Right cardiac atrium (tissue), 5 donors: ENCODE data around the gene ACYP1. TPM values are rescaled to one million over a fixed set of nuclear protein-coding genes. Genes with fewer than 3 reads are reported as not detected.
A peak's percentile ranks its signal among the peaks of the same experiment; 100 is the strongest.
"Not testable (repeated sequence)": the region's sequence is repeated elsewhere in the genome, so short reads cannot be mapped to it uniquely, and the experiment has no call there.

Experiments used
- ATAC-seq, 2 donors: fragments of 200-7000 bp; cut with Tn5 transposase; one replicate each; pipeline versions ENCODE4 v1.8.0 to v1.9.1; 2020; ENCODE audit warnings: moderate library complexity in 2 of 2, mild to moderate bottlenecking in 1 of 2
- DNase-seq, 3 donors: peaks; one replicate each; pipeline ENCODE4 v3.0.0-alpha.2; 2020
- H3K27ac ChIP-seq: one replicate; pipeline ENCODE4 v1.5.1; 2013; ENCODE audit warnings: mild to moderate bottlenecking, low read length, control low read depth, moderate library complexity
- H3K27me3 ChIP-seq: one replicate; pipeline ENCODE4 v1.6.1; 2013; ENCODE audit not compliant: control insufficient read depth, insufficient read depth
- H3K4me1 ChIP-seq: one replicate; pipeline ENCODE4 v1.6.1; 2013; ENCODE audit warnings: low read length; ENCODE audit not compliant: control insufficient read depth, insufficient read depth
- H3K4me3 ChIP-seq: one replicate; pipeline ENCODE4 v1.5.1; 2013; ENCODE audit warnings: low read length, control low read depth
- H3K9me3 ChIP-seq: one replicate; pipeline ENCODE4 v1.6.1; 2013; ENCODE audit warnings: low read length; ENCODE audit not compliant: control insufficient read depth
- WGBS: extraction: QIAGEN DNeasy Blood & Tissue Kit; methylation state at CpG from one replicate; pipeline ENCODE4 v1.1.7; 2013; 5-methylcytosine and 5-hydroxymethylcytosine counted together
- intact Hi-C, 4 donors: fragments of 100-400 bp; cut with DNase I; formaldehyde crosslinking; loops; one replicate each; pipeline versions ENCODE4 v1.11.0 to v1.14.0; 2022 to 2023
- polyA plus RNA-seq: library from polyadenylated mRNA; stranded (reverse); fragments of 200-250 nt; gene quantifications from one replicate; pipeline ENCODE4 v1.2.3, GENCODE V29; 2013
- total RNA-seq, 4 donors: library from RNA; stranded (reverse); fragmentation: NEBNext Ultra II Directional; extraction: Animal tissue kit (Norgen Biotek cat#: 25700); gene quantifications; one replicate each; pipeline ENCODE4 v1.2.1, GENCODE V29; 2021
- donor health status: healthy with polysubstance abuse.
- donor health status: DM: no; HTN: yes; CAD: no.
- donor health status: DM: no; HTN: no; CAD: no.
- donor health status: DM: no; HTN: yes; CAD: no; lungs with severe emphysema.
- donor health status: DM: yes; HTN: yes; CAD: no.

The ACYP1 gene
- total and polyA plus RNA-seq, 5 donors = 10.2 to 24.0 (median 11.6) TPM

GRCh38 chr14:75069121-75069810 lies 5.4 kb upstream of the ACYP1 start, which contains the start of gene ZC2HC1C:
ZC2HC1C (plus strand) TSS chr14:75069641; CDS start chr14:75070574, 933 bp downstream.
- peak; percentile 97 for ATAC-seq
- intact Hi-C loops = loop anchor here in 1 of 4 donors (10.0 kb wide), 1 partner anchor 64 kb away; the partner anchor contains the start of gene EIF2B2
- 1% methylated on average over 58 of the region's 58 CpGs for WGBS
- Histone ChIP-seq H3K9me3 (no peaks in the 10 kb centered on the region), H3K27me3 (no peaks in the 10 kb centered on the region), H3K4me1 (peaks cover 4% of the 10 kb centered on the region), H3K4me3 (peak within 1 kb of the TSS; percentile 43), H3K27ac (peak within 1 kb of the TSS; percentile 84)
- peak; percentile 98 to 99 (median 99) for DNase-seq

DNA sequence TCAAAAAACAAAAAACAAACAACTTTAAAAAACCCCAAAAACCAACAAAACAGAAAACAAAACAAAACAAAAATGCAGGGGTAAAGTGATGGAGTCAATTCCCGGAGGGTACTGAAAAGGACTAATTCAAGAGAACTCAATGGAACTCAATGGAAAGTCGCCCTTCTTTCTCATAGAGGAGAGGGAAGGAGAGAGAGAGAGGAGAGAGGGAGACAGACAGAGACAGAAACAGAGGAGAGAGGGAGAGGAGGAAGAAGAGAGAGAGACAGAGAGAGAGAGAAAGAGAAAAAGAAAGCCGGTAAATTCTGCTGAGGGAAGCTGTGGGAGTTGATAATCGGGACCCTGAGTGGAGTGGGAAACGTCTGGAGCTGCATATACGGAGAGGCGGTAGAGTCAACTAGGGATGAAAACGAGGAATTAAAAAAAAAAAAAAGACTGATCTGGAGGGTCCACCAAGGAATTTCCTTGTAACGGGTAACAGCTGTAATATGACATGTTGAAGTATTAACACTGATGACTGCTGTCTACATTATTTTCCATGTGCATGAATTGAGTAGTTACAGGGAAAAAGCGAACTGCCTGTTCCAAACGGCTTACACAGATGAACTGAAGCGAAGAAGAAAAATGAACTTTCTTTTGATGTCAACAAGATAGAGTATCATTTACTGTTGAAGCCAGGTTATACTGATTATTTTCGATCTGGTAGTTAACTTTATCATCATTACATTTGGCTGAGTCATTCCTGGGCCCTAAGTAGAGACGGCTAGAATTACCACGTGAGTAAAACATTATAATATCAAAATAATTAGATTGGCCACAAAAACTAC lies 4.7 kb upstream of the ACYP1 start:
- 11% methylated on average over 15 of the region's 15 CpGs for WGBS
- intact Hi-C loops = loop anchor here in 1 of 4 donors (10.0 kb wide), 1 partner anchor 64 kb away; the partner anchor contains the start of gene EIF2B2
- no peak for DNase-seq
- no peak for ATAC-seq
- Histone ChIP-seq H3K27me3 (no peaks in the 10 kb centered on the region), H3K4me3 (peak overlapping the region; percentile 43), H3K27ac (peak overlapping the region; percentile 83), H3K9me3 (no peaks in the 10 kb centered on the region), H3K4me1 (peaks cover 4% of the 10 kb centered on the region)

GRCh38 chr14:75067765-75068164 lies 3.9 kb upstream of the ACYP1 start:
- H3K4me1 ChIP-seq, H3K27me3 ChIP-seq, H3K9me3 ChIP-seq, H3K4me3 ChIP-seq, ATAC-seq, DNase-seq: not testable (repeated sequence)
- intact Hi-C loops = loop anchor here in 1 of 4 donors (10.0 kb wide), 1 partner anchor 63 kb away; the partner anchor contains the start of gene EIF2B2
- WGBS = 81% methylated on average over 4 of the region's 4 CpGs
- H3K27ac ChIP-seq = peak overlapping the region; percentile 83

DNA sequence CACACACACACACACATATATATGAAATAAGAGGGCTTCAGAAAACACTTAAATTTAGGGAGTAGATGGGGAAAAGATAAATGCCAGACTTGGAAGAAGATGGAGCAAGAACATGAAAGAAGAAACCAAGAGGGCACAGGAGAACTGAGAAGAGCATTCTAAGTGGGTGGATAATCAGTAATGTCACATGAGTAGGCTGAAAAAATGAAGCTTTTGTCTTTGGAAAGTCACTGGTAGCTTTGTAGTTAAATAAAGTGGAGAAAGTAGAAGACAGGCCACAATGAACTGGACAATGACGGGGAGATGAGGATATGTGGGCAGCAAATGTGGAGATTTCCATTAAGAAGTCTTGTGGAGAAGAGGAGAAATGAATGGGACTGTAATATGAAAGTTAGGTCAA lies 3.4 kb upstream of the ACYP1 start:
- Histone ChIP-seq H3K9me3 (no peaks in the 10 kb centered on the region), H3K4me3 (no peak overlapping the region), H3K4me1 (peaks cover 4% of the 10 kb centered on the region), H3K27me3 (no peaks in the 10 kb centered on the region), H3K27ac (no peak overlapping the region)
- ATAC-seq = no peak
- 89% methylated on average over 1 of the region's 1 CpG for WGBS
- intact Hi-C loops = loop anchor here in 1 of 4 donors (10.0 kb wide), 1 partner anchor 62 kb away; the partner anchor contains the start of gene EIF2B2
- DNase-seq = no peak

DNA sequence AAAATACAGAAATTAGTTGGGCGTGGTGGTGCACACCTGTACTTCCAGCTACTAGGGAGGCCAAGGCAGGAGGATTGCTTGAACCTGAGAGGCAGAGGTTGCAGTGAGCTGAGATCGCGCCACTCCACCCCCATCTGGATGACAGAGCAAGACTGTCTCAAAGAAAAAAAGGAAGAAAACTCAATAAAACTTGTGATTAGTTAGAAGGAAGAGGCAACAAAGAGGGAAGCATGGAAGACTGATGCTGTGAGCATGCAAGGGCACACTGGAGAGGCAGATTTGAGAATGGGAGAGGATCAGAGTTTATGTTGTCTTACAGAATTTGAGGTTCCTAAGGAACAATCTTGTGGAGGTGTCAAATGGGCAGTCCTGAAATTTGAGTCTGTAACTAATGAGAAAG lies 2.9 kb upstream of the ACYP1 start:
- no peaks in the 10 kb centered on the region for H3K9me3 ChIP-seq
- intact Hi-C loops = loop anchor here in 1 of 4 donors (10.0 kb wide), 1 partner anchor 62 kb away; the partner anchor contains the start of gene EIF2B2
- H3K27ac ChIP-seq = no peak overlapping the region
- ATAC-seq (no peak), DNase-seq (no peak)
- WGBS = 99% methylated on average over 3 of the region's 3 CpGs
- no peak overlapping the region for H3K4me3 ChIP-seq
- H3K27me3 ChIP-seq = no peaks in the 10 kb centered on the region
- H3K4me1 ChIP-seq = peaks cover 4% of the 10 kb centered on the region

DNA sequence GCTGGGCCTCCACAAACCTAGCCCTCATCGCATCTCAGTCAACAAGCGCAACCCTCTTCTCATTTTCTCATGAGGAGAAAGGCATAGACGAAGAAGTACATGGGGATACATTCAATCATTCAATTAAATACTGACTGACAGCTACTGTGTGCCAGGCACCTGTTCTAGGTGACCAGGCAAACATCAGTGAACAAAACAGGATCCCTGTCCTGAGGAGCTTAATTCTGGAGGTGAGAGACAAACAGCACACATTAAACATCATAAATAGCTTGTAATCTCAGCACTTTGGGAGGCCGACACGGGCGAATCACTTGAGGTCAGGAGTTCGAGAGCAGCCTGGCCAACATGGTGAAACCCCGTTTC lies 362 bp upstream of the ACYP1 start:
- no peaks in the 10 kb centered on the region for H3K9me3 ChIP-seq
- peak overlapping the region; percentile 85 for H3K4me3 ChIP-seq
- H3K4me1 ChIP-seq = no peaks in the 10 kb centered on the region
- no peak overlapping the region for H3K27ac ChIP-seq
- no peak for DNase-seq
- no peak for ATAC-seq
- intact Hi-C loops = loop anchor here in 1 of 4 donors (10.0 kb wide), 1 partner anchor 59 kb away; the partner anchor contains the start of gene EIF2B2
- no peaks in the 10 kb centered on the region for H3K27me3 ChIP-seq
- WGBS = 55% methylated on average over 8 of the region's 8 CpGs

GRCh38 chr14:75063013-75063412 lies 811 bp downstream of the ACYP1 start:
- no peaks in the 10 kb centered on the region for H3K4me1 ChIP-seq
- no peak overlapping the region for H3K27ac ChIP-seq
- H3K4me3 ChIP-seq = peak overlapping the region; percentile 85
- ATAC-seq = no peak
- H3K9me3 ChIP-seq = no peaks in the 10 kb centered on the region
- 36% methylated on average over 5 of the region's 5 CpGs for whole genome bisulfite sequencing
- H3K27me3 ChIP-seq = no peaks in the 10 kb centered on the region
- intact Hi-C loops = loop anchor here in 1 of 4 donors (10.0 kb wide), 1 partner anchor 58 kb away; the partner anchor contains the start of gene EIF2B2
- DNase-seq = no peak

DNA sequence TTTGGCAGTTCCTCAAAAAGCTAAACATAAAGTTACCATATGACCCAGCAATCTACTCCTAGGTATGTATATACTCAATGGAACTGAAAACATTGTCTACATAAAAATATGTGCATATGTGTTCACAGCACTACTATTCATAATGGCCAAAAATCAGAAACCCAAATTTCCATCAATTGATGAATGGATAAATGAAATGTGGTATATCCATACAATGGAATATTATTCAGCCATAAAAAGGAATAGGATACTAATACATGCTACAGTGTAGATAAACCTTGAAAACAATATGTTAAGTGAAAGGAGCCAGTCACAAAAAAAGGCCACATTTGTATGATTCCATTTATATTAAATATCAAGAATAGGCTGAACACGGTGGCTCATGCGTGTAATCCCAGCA lies 3.4 kb downstream of the ACYP1 start:
- no peak for ATAC-seq
- intact Hi-C loops = loop anchor here in 1 of 4 donors (10.0 kb wide), 1 partner anchor 56 kb away; the partner anchor contains the start of gene EIF2B2

DNA sequence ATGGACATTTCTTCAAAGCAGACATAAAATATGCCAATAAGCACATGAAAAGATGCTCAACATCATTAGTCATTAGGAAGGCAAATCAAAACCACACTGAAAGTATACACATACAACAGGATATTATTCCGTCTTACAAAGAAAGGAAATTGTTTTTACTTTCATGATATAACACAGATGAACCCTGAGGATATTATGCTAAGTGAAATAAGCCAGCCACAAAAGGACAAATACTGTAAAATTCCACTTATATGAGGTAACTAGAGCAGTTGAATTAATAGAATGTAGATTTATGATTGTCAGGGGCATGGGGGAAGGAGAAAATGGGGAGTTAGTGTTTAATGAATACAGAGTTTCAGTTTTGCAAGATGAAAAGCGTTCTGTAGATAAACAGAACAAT lies 4.2 kb downstream of the ACYP1 start:
- DNase-seq = no peak
- 79% methylated on average over 2 of the region's 2 CpGs for WGBS
- H3K4me3 ChIP-seq = no peak overlapping the region
- no peaks in the 10 kb centered on the region for H3K4me1 ChIP-seq
- no peaks in the 10 kb centered on the region for H3K9me3 ChIP-seq
- no peak overlapping the region for H3K27ac ChIP-seq
- intact Hi-C loops = loop anchor here in 1 of 4 donors (10.0 kb wide), 1 partner anchor 55 kb away; the partner anchor contains the start of gene EIF2B2
- H3K27me3 ChIP-seq = no peaks in the 10 kb centered on the region
- ATAC-seq = no peak

More for the DNA sequence above, 3.4 kb downstream of the ACYP1 start:
- Histone ChIP-seq H3K9me3 (no peaks in the 10 kb centered on the region), H3K4me1 (no peaks in the 10 kb centered on the region), H3K27me3 (no peaks in the 10 kb centered on the region), H3K4me3 (no peak overlapping the region), H3K27ac (no peak overlapping the region)
- no peak for DNase-seq
- WGBS = 72% methylated on average over 2 of the region's 2 CpGs

- H3K4me1 ChIP-seq = no peaks in the 10 kb centered on the region
These were observed 9.4 kb downstream of the ACYP1 start for GRCh38 chr14:75054421-75054820.

More at GRCh38 chr14:75054421-75054820, 9.4 kb downstream of the ACYP1 start:
- no peak overlapping the region for H3K4me3 ChIP-seq
- H3K27me3 ChIP-seq = no peaks in the 10 kb centered on the region
- DNase-seq (no peak), ATAC-seq (no peak)
- H3K27ac ChIP-seq = no peak overlapping the region
- WGBS = 58% methylated on average over 1 of the region's 1 CpG
- H3K9me3 ChIP-seq = no peaks in the 10 kb centered on the region
- intact Hi-C loops = no loop called here
